H1 (cell line): ENCODE data around the gene LCE3E. TPM values are rescaled to one million over a fixed set of nuclear protein-coding genes. Genes with fewer than 3 reads are reported as not detected.

Experiments used
- CTCF ChIA-PET: fragments of 300-600 bp; sonication (Branson Sonifier 250); formaldehyde crosslinking; loops from one replicate; lab custom pipeline; 2021; ENCODE audit not compliant: partially characterized antibody; lab: Charles Lee
- POLR2A ChIA-PET: fragments of 300-600 bp; sonication (Branson Sonifier 250); formaldehyde crosslinking; loops from one replicate; lab custom pipeline; 2021; ENCODE audit warnings: inconsistent platforms; ENCODE audit not compliant: partially characterized antibody; lab: Charles Lee
- DNase-seq, 2 experiments: peaks; one replicate each; pipeline versions ENCODE4 v3.0.0 to v3.0.0-alpha.2; 2010 to 2022; ENCODE audit warnings: low spot score in 2 of 2, low read depth in 1 of 2, mixed read lengths in 1 of 2
- FAIRE-seq: peaks from 2 replicates; lab custom pipeline; 2011; peaks lifted over from hg19 to GRCh38; lab: Jason Lieb, UNC
- H2AFZ ChIP-seq: 2 replicates; pipeline ENCODE4 v1.8.1; 2012; ENCODE audit warnings: low read length, inconsistent platforms
- H2AK5ac ChIP-seq: 2 replicates; pipeline ENCODE4 v1.6.1; 2013; ENCODE audit warnings: low read depth, low read length
- H2BK120ac ChIP-seq: replicated peaks from 2 replicates; pipeline ENCODE3; 2013; ENCODE audit warnings: low read depth, low read length, inconsistent platforms
- H2BK12ac ChIP-seq: 2 replicates; pipeline ENCODE4 v1.6.1; 2013; ENCODE audit warnings: low read depth, low read length
- H2BK15ac ChIP-seq: 2 replicates; pipeline ENCODE4 v1.6.1; 2013; ENCODE audit warnings: low read length
- H2BK20ac ChIP-seq: 2 replicates; pipeline ENCODE4 v1.6.1; 2013; ENCODE audit warnings: low read length
- H2BK5ac ChIP-seq: 2 replicates; pipeline ENCODE4 v1.6.1; 2013; ENCODE audit warnings: low read depth, low read length
- H3K14ac ChIP-seq: 2 replicates; pipeline ENCODE4 v1.6.1; 2013; ENCODE audit warnings: inconsistent platforms; ENCODE audit not compliant: insufficient read length
- H3K18ac ChIP-seq: 2 replicates; pipeline ENCODE4 v1.6.1; 2013; ENCODE audit warnings: low read length; ENCODE audit errors: extremely low read depth
- H3K23ac ChIP-seq: 2 replicates; pipeline ENCODE4 v1.6.1; 2013; ENCODE audit warnings: inconsistent platforms; ENCODE audit not compliant: insufficient read length
- H3K23me2 ChIP-seq: 2 replicates; pipeline ENCODE4 v1.6.1; 2013; ENCODE audit warnings: low read depth, low read length
- H3K27ac ChIP-seq: 2 replicates; pipeline ENCODE4 v1.6.1; 2011; ENCODE audit warnings: low read depth, low read length, inconsistent platforms
- H3K27me3 ChIP-seq, 4 experiments: replicated peaks in 1 of 4; 1 replicate in 1 of 4; 2 replicates in 3 of 4; pipeline versions ENCODE4 v1.6.1 to v1.8.1; 2011 to 2013; ENCODE audit warnings: low read length in 3 of 4, mild to moderate bottlenecking in 3 of 4, inconsistent platforms in 2 of 4, mixed read lengths in 2 of 4, moderate library complexity in 1 of 4; ENCODE audit not compliant: control insufficient read depth in 3 of 4, insufficient read depth in 3 of 4; ENCODE audit errors: extremely low read depth in 1 of 4
- H3K36me3 ChIP-seq, 4 experiments: 2 replicates each; pipeline versions ENCODE4 v1.6.1 to v1.8.1; 2011 to 2013; ENCODE audit warnings: mild to moderate bottlenecking in 4 of 4, low read length in 3 of 4, moderate library complexity in 2 of 4, control low read depth in 1 of 4, inconsistent platforms in 1 of 4; ENCODE audit not compliant: insufficient read depth in 4 of 4, control insufficient read depth in 2 of 4
- H3K4ac ChIP-seq: replicated peaks from 2 replicates; pipeline ENCODE3; 2013; ENCODE audit warnings: low read length, low read depth, mixed read lengths, inconsistent platforms; ENCODE audit not compliant: insufficient read length
- H3K4me1 ChIP-seq, 4 experiments: replicated peaks in 1 of 4; 1 replicate in 1 of 4; 2 replicates in 3 of 4; pipeline versions ENCODE4 v1.6.1 to v1.8.1; 2011 to 2013; ENCODE audit warnings: low read length in 3 of 4, inconsistent platforms in 2 of 4, mixed read lengths in 1 of 4; ENCODE audit not compliant: insufficient read depth in 4 of 4, control insufficient read depth in 3 of 4
- H3K4me2 ChIP-seq, 2 experiments: 2 replicates each; pipeline versions ENCODE4 v1.6.1 to v1.8.1; 2011 to 2013; ENCODE audit warnings: low read depth in 2 of 2, low read length in 2 of 2, control low read depth in 1 of 2, inconsistent platforms in 1 of 2, mild to moderate bottlenecking in 1 of 2; ENCODE audit not compliant: insufficient read depth in 1 of 2
- H3K4me3 ChIP-seq, 4 experiments: fragments of 200-600, 300-600 bp in 1 of 4; sonication (generic), shearing (Covaris generic), sonication (Bioruptor Twin) in 1 of 4; 2 replicates each; pipeline versions ENCODE4 v1.5.1 to v1.8.1; 2011 to 2016; ENCODE audit warnings: low read length in 4 of 4, low read depth in 3 of 4, control low read depth in 2 of 4, inconsistent platforms in 2 of 4, mild to moderate bottlenecking in 2 of 4, mixed read lengths in 1 of 4, moderate library complexity in 1 of 4; ENCODE audit not compliant: insufficient read depth in 2 of 4; ENCODE audit errors: extremely low read depth in 1 of 4
- H3K56ac ChIP-seq: replicated peaks from 2 replicates; pipeline ENCODE3; 2013; ENCODE audit warnings: low read depth, mild to moderate bottlenecking, mixed read lengths, low read length, inconsistent platforms; ENCODE audit not compliant: insufficient read length
- H3K79me1 ChIP-seq: 2 replicates; pipeline ENCODE4 v1.6.1; 2013; ENCODE audit warnings: low read depth, low read length, control low read depth
- H3K79me2 ChIP-seq, 2 experiments: 2 replicates each; pipeline versions ENCODE4 v1.6.1 to v1.8.1; 2012 to 2013; ENCODE audit warnings: low read length in 2 of 2, mild to moderate bottlenecking in 2 of 2, inconsistent platforms in 1 of 2; ENCODE audit not compliant: insufficient read depth in 2 of 2, control insufficient read depth in 1 of 2
- H3K9ac ChIP-seq, 4 experiments: replicated peaks in 1 of 4; 1 replicate in 1 of 4; 2 replicates in 3 of 4; pipeline versions ENCODE4 v1.6.1 to v1.8.1; 2011 to 2013; ENCODE audit warnings: low read depth in 3 of 4, low read length in 3 of 4, control low read depth in 2 of 4, mild to moderate bottlenecking in 2 of 4, moderate library complexity in 2 of 4, inconsistent platforms in 1 of 4; ENCODE audit errors: extremely low read depth in 1 of 4
- H3K9me3 ChIP-seq, 2 experiments: 2 replicates each; pipeline versions ENCODE4 v1.6.1 to v1.8.1; 2012 to 2013; ENCODE audit warnings: mild to moderate bottlenecking in 2 of 2, moderate library complexity in 2 of 2, control low read depth in 1 of 2, inconsistent platforms in 1 of 2, low read depth in 1 of 2, low read length in 1 of 2, mixed read lengths in 1 of 2; ENCODE audit not compliant: insufficient read depth in 2 of 2
- H4K20me1 ChIP-seq, 2 experiments: replicated peaks in 1 of 2; 2 replicates each; pipeline versions ENCODE3 to v1.8.1; 2011 to 2013; ENCODE audit warnings: inconsistent platforms in 2 of 2, low read length in 2 of 2, mild to moderate bottlenecking in 1 of 2; ENCODE audit not compliant: insufficient read depth in 2 of 2, control insufficient read depth in 1 of 2
- H4K5ac ChIP-seq: 2 replicates; pipeline ENCODE4 v1.6.1; 2013; ENCODE audit warnings: low read length, low read depth, mixed read lengths, inconsistent platforms; ENCODE audit not compliant: insufficient read length
- H4K8ac ChIP-seq: 2 replicates; pipeline ENCODE4 v1.8.0; 2013; ENCODE audit warnings: mild to moderate bottlenecking, moderate library complexity, low read length, inconsistent platforms; ENCODE audit not compliant: insufficient read depth; ENCODE audit errors: extremely low read depth
- H4K91ac ChIP-seq: replicated peaks from 2 replicates; pipeline ENCODE3; 2013; ENCODE audit warnings: low read length, mixed read lengths, inconsistent platforms; ENCODE audit not compliant: insufficient read length
- EP300 ChIP-seq, 2 experiments: IDR thresholded peaks; 1 replicate in 1 of 2; 2 replicates in 1 of 2; pipeline ENCODE4 v1.6.1; 2011 to 2012; ENCODE audit warnings: low read depth in 2 of 2, low read length in 2 of 2, mild to moderate bottlenecking in 2 of 2, borderline replicate concordance in 1 of 2, inconsistent platforms in 1 of 2, moderate library complexity in 1 of 2
- MAX ChIP-seq: IDR thresholded peaks from 2 replicates; pipeline ENCODE4 v1.6.1; 2012; ENCODE audit warnings: inconsistent platforms
- RFX5 ChIP-seq: IDR thresholded peaks from 2 replicates; pipeline ENCODE4 v1.6.1; 2011; ENCODE audit warnings: low read depth, low read length, improper control_type of control experiment, borderline replicate concordance
- WGBS, 2 experiments: shearing (Covaris generic) in 1 of 2; methylation state at CpG; one replicate each; pipeline versions ENCODE4 v1.1.6 to v1.1.7; 2013 to 2015; ENCODE audit warnings: low lambda C conversion rate in 2 of 2, mixed read lengths in 2 of 2, inconsistent platforms in 1 of 2, low coverage in 1 of 2, missing lambda C conversion rate in 1 of 2; ENCODE audit not compliant: insufficient replicate concordance in 2 of 2, insufficient coverage in 1 of 2, insufficient read length in 1 of 2; ENCODE audit errors: extremely low coverage in 1 of 2, missing lambda C conversion rate in 1 of 2; 5-methylcytosine and 5-hydroxymethylcytosine counted together
- polyA plus RNA-seq, 7 experiments: library from polyadenylated mRNA; depleted of rRNA in 3 of 7; stranded (reverse) in 5 of 7; unstranded in 2 of 7; fragments of >200 nt in 5 of 7; fragments of 200-250 nt in 2 of 7; gene quantifications; 1 replicate in 5 of 7; 2 replicates in 1 of 7; 4 replicates in 1 of 7; pipeline versions ENCODE4 v1.2.1 to v1.2.3, GENCODE V29; 2011 to 2013; ENCODE audit warnings: missing spikeins in 2 of 7, mixed read lengths in 2 of 7
- total RNA-seq: library from RNA; stranded (reverse); fragmentation: NEBNext Ultra II Directional; extraction: Animal tissue kit (Norgen Biotek cat#: 25700); gene quantifications from 2 replicates; pipeline ENCODE4 v1.2.1, GENCODE V29; 2021

LCE3E gene
- total and polyA plus RNA-seq, 2 of the 8 experiments (the other 6 are each of a cell fraction or from before 2014, with no cell fraction given) = not detected

- CTCF ChIA-PET = no interaction called here
- H3K27ac ChIP-seq = no peak overlapping the region
- no peak for FAIRE-seq
These were observed 46.0 kb downstream of the LCE3E start for GRCh38 chr1:152520561-152521090.

More at GRCh38 chr1:152520561-152521090, 46.0 kb downstream of the LCE3E start:
- no peak overlapping the region for H3K4ac ChIP-seq
- H3K23ac ChIP-seq = no peak overlapping the region
- H3K4me3 ChIP-seq = no peak overlapping the region
- H2AK5ac ChIP-seq = no peak overlapping the region
- H3K18ac ChIP-seq = no peak overlapping the region
- H2AFZ ChIP-seq = no peak overlapping the region
- no peak overlapping the region for H4K5ac ChIP-seq
- H3K56ac ChIP-seq = no peak overlapping the region
- H4K20me1 ChIP-seq = no peaks in the 10 kb centered on the region
- H3K4me1 ChIP-seq = no peaks in the 10 kb centered on the region
- H2BK15ac ChIP-seq = no peak overlapping the region
- no peaks in the 10 kb centered on the region for H3K36me3 ChIP-seq
- H3K27me3 ChIP-seq = no peaks in the 10 kb centered on the region
- TF ChIP-seq RFX5 (no peak), MAX (no peak), EP300 (IDR thresholded peaks at IDR 0.05; ENCODE audit: borderline replicate concordance in 1 of 2, low read depth in 2 of 2, low read length in 2 of 2) (no peak)
- no peaks in the 10 kb centered on the region for H3K79me1 ChIP-seq
- no peak overlapping the region for H4K91ac ChIP-seq
- no peak overlapping the region for H3K4me2 ChIP-seq
- no peaks in the 10 kb centered on the region for H3K79me2 ChIP-seq
- H2BK5ac ChIP-seq = no peak overlapping the region
- H3K9ac ChIP-seq = no peak overlapping the region
- peaks cover 73 to 79% of the 10 kb centered on the region in 2 experiments for H3K9me3 ChIP-seq
- no peak overlapping the region for H2BK20ac ChIP-seq
- no peak for DNase-seq
- POLR2A ChIA-PET = no interaction called here
- no peak overlapping the region for H2BK120ac ChIP-seq
- no peak overlapping the region for H4K8ac ChIP-seq
- 58% methylated on average over 4 of the region's 4 CpGs; no CpG with 5 or more reads in 1 of the 2 experiments for WGBS, 2 experiments
- H3K14ac ChIP-seq = no peak overlapping the region
- no peak overlapping the region for H2BK12ac ChIP-seq
- H3K23me2 ChIP-seq = no peaks in the 10 kb centered on the region
